ENCODE results near the gene CERS3.

Gene CERS3

DNA sequence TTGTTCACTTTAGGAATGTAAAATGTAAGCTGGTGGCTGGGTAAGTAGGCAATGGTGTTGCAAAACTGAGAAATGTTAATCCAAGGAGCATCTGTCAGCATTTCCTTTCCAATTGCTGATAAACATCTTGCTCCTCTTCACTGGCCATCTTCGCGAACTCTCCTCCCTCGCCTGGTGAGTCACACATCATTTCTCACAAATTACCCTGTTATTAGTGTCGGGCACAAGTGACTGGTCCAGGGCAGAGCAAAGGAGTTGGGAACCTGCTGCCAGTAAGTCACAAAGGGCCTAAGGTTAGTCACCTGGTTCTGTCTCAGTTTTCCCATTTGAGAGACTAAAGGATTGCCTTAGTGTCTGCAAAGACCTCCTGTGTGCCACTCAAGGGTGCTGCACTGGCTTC is 13.0 kb downstream of the CERS3 start:
- no peak overlapping the region for H3K27ac Mint-ChIP-seq
- no peaks in the 10 kb centered on the region for H3K27me3 Mint-ChIP-seq
- H3K9me3 Mint-ChIP-seq (ENCODE audit: low read depth) = no peaks in the 10 kb centered on the region
- no peaks in the 10 kb centered on the region for H3K36me3 Mint-ChIP-seq
- peaks cover 12% of the 10 kb centered on the region for H3K4me1 Mint-ChIP-seq (ENCODE audit: low read depth)
- H3K4me3 Mint-ChIP-seq = no peak overlapping the region

DNA sequence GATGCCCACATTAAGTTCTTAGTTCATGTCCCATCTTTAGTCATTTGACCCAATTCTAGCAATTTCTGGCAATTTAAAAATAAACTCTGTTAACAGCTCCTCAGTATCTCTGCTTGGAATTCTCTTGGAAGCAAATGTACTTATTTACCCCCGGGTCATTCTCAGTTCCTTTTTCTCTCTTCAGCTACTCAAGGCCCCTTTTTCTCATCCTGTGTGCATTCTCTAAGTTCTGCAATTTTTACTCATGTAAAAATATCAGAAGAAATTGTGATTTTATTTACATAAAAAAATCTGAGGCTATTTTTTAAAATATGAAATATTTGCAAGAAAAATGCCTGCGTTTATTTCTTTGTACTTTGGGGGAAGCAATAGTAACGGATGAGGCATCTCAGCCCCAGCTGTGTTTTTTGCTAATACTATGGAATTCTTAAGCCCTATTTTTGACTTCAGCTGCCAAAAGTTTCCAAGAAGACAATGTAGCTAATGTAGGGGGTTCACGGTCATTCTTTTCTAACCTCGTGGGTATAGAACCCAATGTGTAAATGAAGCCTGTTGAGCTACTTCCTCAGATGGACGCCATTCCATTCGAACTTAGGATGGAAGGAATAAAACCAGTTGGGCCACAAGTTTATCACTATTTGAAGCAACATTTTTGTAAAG is 20.0 kb downstream of the CERS3 start:
- no peak overlapping the region for H3K27ac Mint-ChIP-seq
- H3K36me3 Mint-ChIP-seq = peaks cover 9% of the 10 kb centered on the region
- H3K27me3 Mint-ChIP-seq = no peaks in the 10 kb centered on the region
- H3K4me3 Mint-ChIP-seq = no peak overlapping the region
- H3K4me1 Mint-ChIP-seq (ENCODE audit: low read depth) = no peaks in the 10 kb centered on the region
- no peaks in the 10 kb centered on the region for H3K9me3 Mint-ChIP-seq (ENCODE audit: low read depth)

DNA sequence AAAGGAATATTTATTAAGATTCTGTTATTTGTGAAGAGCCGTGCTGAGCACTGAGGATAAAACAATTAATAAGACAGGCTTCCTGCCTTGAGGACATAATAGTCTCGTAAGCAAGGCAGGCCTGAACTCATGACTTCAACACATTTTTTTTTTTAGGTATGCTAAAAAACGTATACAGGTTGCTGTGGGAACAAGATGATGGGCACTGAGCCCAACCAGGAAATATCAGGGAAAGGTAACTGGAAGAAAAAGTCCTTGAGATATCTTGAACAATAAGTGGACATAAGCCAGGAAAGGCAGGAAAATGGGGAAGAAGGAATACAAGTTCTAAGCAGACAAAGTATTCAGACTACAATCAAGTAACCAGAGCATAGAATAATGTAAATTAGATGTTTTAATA is 26.1 kb downstream of the CERS3 start:
- H3K4me3 Mint-ChIP-seq = no peak overlapping the region
- H3K27ac Mint-ChIP-seq = no peak overlapping the region
- peaks cover 8% of the 10 kb centered on the region for H3K36me3 Mint-ChIP-seq
- no peaks in the 10 kb centered on the region for H3K4me1 Mint-ChIP-seq (ENCODE audit: low read depth)
- no peaks in the 10 kb centered on the region for H3K9me3 Mint-ChIP-seq (ENCODE audit: low read depth)
- H3K27me3 Mint-ChIP-seq = no peaks in the 10 kb centered on the region

DNA sequence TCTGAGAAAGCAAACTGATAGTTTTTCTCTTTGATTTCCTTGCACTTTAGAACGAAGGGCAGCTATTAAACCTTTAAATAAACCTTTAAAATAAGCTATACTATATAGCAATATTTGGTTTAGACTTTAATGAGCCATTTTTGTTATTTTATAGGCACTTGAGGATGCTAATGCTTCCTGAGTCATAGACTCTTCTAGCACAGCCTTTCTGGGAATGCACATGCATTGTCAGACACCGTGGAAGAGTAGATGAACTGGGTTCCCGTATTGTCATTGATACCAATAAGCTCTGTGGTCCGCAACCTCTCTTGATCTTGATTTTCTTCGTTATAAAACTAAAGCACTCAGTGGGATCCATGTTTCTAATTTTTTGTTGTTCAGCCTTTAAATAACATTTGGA is 27.6 kb downstream of the CERS3 start:
- Mint-ChIP-seq H3K27me3 (no peaks in the 10 kb centered on the region), H3K36me3 (peaks cover 10% of the 10 kb centered on the region), H3K9me3 (ENCODE audit: low read depth) (no peaks in the 10 kb centered on the region), H3K27ac (no peak overlapping the region), H3K4me3 (no peak overlapping the region), H3K4me1 (ENCODE audit: low read depth) (no peaks in the 10 kb centered on the region)

DNA sequence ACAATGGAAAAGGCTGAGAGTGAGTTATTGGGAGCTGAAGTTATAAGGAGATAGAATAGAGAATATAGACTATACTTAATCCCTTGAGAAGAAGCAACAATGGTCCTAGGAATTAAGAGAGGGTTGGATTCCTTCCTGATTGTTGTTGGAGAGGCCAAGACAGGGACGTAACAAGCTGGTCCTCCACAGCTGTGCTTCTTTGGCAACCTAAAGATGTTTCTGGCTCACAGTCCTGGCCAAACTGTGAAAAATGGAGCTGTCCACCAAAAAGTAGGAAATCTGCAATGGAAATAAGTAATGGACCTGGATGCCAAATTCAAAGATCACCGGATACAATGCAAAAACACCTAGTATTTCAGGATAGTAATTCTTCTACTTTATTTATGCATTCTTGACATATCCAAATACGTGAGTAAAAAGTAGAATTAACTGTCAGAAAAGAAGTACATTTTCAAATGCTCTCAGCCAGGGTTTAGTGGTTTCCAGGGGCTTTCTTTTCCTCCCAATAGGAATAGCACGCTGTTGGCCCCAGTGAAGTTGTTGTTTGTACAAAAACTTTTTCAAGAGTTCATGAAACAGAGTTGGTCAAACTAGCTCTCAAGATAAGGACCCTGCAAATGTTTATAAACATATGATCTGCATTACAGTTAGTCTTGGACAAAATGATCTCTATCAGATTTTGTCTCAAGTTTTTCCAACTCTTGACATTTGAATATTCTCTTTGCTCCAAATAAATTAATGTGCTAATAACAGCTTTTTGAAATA is 28.3 kb downstream of the CERS3 start:
- Mint-ChIP-seq H3K36me3 (peaks cover 10% of the 10 kb centered on the region), H3K4me1 (ENCODE audit: low read depth) (no peaks in the 10 kb centered on the region), H3K9me3 (ENCODE audit: low read depth) (no peaks in the 10 kb centered on the region), H3K27ac (no peak overlapping the region), H3K4me3 (no peak overlapping the region), H3K27me3 (no peaks in the 10 kb centered on the region)

DNA sequence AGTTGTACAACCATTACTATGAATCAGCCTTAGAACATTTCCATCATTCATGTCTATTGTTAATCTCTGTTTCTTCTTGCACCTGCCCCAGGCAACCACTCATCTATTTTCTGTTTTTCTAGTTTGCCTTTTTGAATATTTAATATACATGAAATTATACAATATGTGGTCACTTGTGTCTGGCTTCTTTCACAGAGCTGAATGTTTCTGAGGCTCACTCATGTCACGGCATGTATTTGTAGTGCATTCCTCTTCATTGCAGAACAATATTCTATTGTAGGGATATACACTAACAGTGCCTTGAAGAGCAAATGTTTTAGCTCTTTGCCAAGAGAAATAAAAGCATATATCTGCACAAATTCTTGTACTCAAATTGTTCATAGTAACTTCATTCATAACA is 32.9 kb downstream of the CERS3 start:
- Mint-ChIP-seq H3K9me3 (ENCODE audit: low read depth) (peaks cover 6% of the 10 kb centered on the region), H3K27ac (no peak overlapping the region), H3K4me1 (ENCODE audit: low read depth) (no peaks in the 10 kb centered on the region), H3K36me3 (peaks cover 11% of the 10 kb centered on the region), H3K4me3 (no peak overlapping the region), H3K27me3 (peaks cover 1% of the 10 kb centered on the region)

DNA sequence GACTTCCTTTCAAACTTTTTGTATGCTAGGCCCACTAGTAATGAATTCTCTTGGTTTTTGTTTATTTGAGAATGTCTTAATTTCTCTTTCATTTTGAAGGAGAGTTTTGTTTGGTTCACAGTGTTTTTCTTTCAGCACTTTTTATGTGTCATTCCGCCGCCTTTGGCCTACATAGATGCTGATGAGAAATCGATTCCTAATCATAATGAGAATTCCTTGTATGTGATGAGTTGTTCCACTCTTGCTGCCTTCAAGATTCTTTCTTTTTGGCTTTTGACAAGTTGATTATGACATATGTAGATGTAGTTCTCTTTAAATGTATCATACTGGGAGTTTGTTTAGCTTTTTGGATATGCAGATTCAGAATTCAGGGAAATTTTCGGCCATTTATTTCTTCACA is 35.5 kb downstream of the CERS3 start:
- H3K9me3 Mint-ChIP-seq (ENCODE audit: low read depth) = peaks cover 6% of the 10 kb centered on the region
- no peaks in the 10 kb centered on the region for H3K4me1 Mint-ChIP-seq (ENCODE audit: low read depth)
- H3K27ac Mint-ChIP-seq = no peak overlapping the region
- peaks cover 1% of the 10 kb centered on the region for H3K27me3 Mint-ChIP-seq
- no peak overlapping the region for H3K4me3 Mint-ChIP-seq
- peaks cover 9% of the 10 kb centered on the region for H3K36me3 Mint-ChIP-seq

DNA sequence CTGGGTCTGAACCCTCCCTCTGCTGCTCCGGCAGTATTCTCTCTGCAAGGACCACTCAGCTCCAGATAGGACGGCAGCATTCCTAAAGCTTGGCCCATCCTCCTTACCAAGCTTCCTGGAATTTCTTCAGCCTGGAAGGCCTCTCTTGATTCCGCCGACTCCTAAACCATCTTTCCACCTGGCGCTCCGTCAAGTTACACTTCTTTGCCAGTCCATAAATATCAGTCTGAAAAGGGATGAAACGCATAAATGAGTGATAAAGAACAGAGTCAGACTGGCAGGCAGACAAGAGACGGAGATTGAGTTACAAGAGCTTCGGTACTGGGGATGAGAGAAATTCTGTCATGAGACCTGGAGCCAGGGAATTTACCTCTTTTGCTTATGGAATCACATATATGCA is 44.3 kb downstream of the CERS3 start:
- Mint-ChIP-seq H3K4me3 (no peak overlapping the region), H3K27me3 (no peaks in the 10 kb centered on the region), H3K4me1 (ENCODE audit: low read depth) (no peaks in the 10 kb centered on the region), H3K36me3 (peaks cover 12% of the 10 kb centered on the region), H3K9me3 (ENCODE audit: low read depth) (peaks cover 6% of the 10 kb centered on the region), H3K27ac (no peak overlapping the region)

DNA sequence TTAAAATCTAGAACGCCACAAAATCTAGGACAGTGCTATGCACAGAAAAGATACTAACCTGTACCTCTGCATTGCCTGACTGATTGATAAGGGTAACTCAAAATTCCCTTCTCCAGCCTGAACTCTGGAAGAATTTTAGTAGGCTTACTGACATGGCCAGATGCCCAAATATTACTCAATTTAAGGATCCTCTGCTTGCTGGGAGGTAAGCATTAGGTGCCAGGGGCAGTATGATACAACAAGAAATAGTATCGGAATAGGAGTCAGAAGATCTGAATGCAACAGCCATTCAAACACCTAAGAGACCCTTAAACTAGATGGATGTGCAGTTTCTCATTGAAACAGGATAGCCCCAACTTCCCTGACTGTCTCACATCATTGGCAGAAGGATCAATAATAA is 45.4 kb downstream of the CERS3 start:
- H3K4me3 Mint-ChIP-seq = no peak overlapping the region
- no peak overlapping the region for H3K27ac Mint-ChIP-seq
- H3K4me1 Mint-ChIP-seq (ENCODE audit: low read depth) = no peaks in the 10 kb centered on the region
- H3K27me3 Mint-ChIP-seq = no peaks in the 10 kb centered on the region
- H3K9me3 Mint-ChIP-seq (ENCODE audit: low read depth) = peaks cover 15% of the 10 kb centered on the region
- H3K36me3 Mint-ChIP-seq = peaks cover 23% of the 10 kb centered on the region

DNA sequence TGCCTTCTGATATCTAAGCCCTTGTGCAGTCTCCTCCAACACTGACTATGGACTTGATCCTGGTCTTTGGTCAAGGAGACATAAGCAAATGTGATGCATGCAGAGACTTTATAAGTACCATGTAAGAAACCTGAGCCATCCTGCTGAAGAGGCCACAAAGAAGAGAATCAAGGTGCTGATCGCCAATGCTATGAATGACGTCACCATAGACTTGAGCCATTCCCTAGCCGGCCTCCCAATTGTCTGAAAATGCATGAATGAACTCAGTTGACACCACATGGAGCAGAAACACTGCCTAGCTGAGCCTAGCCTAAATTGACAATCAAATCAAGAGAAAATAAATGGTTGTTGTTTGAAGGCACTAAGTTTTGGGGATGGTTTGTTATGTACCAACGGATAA is 51.9 kb downstream of the CERS3 start:
- Mint-ChIP-seq H3K27ac (no peak overlapping the region), H3K27me3 (no peaks in the 10 kb centered on the region), H3K9me3 (ENCODE audit: low read depth) (peaks cover 27% of the 10 kb centered on the region), H3K36me3 (peaks cover 46% of the 10 kb centered on the region), H3K4me3 (no peak overlapping the region), H3K4me1 (ENCODE audit: low read depth) (no peaks in the 10 kb centered on the region)

DNA sequence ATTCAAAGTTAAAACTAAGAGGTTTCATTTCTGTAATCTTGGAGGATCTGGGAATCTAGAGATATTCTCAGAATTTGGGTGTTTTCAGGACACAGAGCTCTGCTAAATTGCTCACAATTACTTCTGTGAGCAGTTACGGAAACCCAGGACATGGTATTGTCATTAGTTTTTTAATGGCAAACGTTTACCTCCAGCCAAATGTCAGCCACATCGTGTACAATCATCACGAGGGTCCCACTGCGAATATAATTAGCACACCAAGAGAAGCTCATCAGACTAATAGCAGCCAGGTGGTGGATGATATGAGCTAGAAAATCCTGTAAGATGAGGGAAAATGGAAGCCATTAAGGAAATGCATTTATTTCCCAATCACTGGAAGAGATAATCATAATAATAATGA is 56.0 kb downstream of the CERS3 start:
- no peak overlapping the region for H3K4me3 Mint-ChIP-seq
- H3K9me3 Mint-ChIP-seq (ENCODE audit: low read depth) = peaks cover 6% of the 10 kb centered on the region
- no peaks in the 10 kb centered on the region for H3K27me3 Mint-ChIP-seq
- H3K4me1 Mint-ChIP-seq (ENCODE audit: low read depth) = no peaks in the 10 kb centered on the region
- peaks cover 42% of the 10 kb centered on the region for H3K36me3 Mint-ChIP-seq
- H3K27ac Mint-ChIP-seq = no peak overlapping the region

DNA sequence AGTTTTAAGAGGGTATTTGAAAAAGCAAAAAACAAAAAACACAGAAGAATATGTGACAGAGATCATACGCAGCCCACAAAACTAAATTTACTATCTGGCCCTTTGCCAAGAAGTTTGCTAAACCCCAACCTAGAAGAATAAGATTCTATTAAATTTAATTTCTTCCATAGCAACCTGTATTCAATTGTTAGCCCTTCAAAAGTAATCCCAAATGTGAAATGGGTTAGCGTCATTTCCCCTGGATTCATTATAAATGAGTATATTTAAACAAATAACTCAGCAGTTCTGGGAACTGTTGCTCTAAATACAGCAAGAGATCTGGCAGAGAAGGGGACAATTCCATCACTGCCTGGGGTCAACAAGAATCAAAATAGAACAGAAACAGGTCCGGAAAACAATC is 56.8 kb downstream of the CERS3 start:
- no peak overlapping the region for H3K4me3 Mint-ChIP-seq
- no peaks in the 10 kb centered on the region for H3K4me1 Mint-ChIP-seq (ENCODE audit: low read depth)
- H3K36me3 Mint-ChIP-seq = peaks cover 35% of the 10 kb centered on the region
- H3K9me3 Mint-ChIP-seq (ENCODE audit: low read depth) = no peaks in the 10 kb centered on the region
- no peak overlapping the region for H3K27ac Mint-ChIP-seq
- no peaks in the 10 kb centered on the region for H3K27me3 Mint-ChIP-seq

DNA sequence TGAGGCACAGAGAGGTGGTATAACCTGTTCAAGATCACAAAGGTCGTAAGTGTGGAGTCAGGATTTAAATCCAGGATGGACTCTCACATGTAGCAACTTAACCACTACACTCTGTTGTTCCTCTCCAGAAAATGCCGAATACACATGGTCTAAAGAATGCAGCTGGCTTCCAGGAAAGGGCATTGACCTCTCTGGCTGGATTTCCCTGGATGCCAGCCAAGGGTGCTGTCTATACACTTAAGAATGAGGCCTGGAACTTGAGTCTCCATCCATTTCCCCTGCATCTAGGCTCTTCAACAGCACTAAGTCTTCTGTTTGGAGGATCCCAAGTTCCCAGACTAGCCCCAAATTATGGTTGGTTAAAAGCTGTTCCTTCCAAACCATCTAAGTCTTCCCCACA is 60.5 kb downstream of the CERS3 start:
- Mint-ChIP-seq H3K4me1 (ENCODE audit: low read depth) (peaks cover 16% of the 10 kb centered on the region), H3K4me3 (no peak overlapping the region), H3K36me3 (peaks cover 22% of the 10 kb centered on the region), H3K9me3 (ENCODE audit: low read depth) (no peaks in the 10 kb centered on the region), H3K27ac (no peak overlapping the region), H3K27me3 (no peaks in the 10 kb centered on the region)

DNA sequence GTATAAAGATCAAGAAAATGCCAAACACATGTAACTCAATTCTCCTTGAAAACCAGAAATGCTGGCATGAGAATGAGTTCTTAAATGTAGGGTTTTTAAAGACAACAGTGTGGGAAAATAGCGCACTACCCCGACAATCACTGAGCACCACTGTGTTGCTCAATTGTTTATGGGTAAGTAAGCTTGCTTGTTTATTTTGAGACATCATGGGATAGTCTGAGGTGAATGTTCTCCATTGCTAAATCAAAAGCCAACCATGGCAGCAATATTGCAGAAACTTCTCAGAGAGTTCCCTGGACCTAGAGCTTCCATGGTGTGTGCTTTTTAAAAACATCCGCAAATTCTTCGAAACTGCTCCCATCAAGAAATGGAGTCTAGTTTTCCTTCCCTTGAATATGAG is 62.7 kb downstream of the CERS3 start:
- Mint-ChIP-seq H3K9me3 (ENCODE audit: low read depth) (no peaks in the 10 kb centered on the region), H3K27me3 (no peaks in the 10 kb centered on the region), H3K4me1 (ENCODE audit: low read depth) (peaks cover 16% of the 10 kb centered on the region), H3K4me3 (no peak overlapping the region), H3K36me3 (peaks cover 25% of the 10 kb centered on the region), H3K27ac (no peak overlapping the region)

DNA sequence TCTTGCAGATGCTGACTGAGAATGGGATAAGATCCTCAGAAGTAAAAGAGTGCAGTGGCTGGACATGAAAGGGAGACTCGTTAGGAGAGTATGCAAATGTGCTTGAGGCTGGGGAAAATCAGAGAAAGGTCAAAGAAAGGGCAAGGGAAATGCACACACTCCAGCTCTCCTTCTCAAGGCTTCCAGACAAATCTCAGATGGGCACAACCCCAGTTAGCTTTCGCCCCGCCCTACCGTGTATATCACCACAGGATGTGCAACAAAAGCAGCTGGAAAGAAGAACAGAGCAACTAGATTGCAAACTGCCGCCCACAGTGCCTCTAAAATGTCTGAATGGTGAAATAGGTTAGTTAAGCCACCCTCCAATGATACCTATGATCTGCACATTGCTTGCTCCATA is 63.9 kb downstream of the CERS3 start:
- no peak overlapping the region for H3K27ac Mint-ChIP-seq

DNA sequence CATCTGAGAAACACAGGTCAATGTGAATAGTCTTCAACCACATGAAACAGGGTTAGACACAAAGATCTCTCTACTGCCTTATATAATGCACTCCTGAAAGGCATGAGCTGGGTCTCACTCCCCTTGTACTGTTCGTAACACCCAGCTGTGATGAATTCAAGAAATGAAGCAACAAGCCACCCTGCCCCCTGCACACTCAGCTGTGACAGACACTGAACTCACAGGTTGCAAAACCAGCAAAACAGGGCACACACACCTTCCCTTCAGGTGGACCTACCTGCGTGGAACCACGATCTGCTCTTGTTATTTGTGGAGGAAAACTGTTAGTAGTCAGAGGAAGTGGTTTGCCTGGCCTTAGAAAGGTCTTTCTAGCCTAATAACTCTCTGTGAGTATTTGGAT is 64.5 kb downstream of the CERS3 start:
- H3K27ac Mint-ChIP-seq = no peak overlapping the region
- peaks cover 16% of the 10 kb centered on the region for H3K4me1 Mint-ChIP-seq (ENCODE audit: low read depth)
- H3K27me3 Mint-ChIP-seq = no peaks in the 10 kb centered on the region
- H3K9me3 Mint-ChIP-seq (ENCODE audit: low read depth) = no peaks in the 10 kb centered on the region
- no peak overlapping the region for H3K4me3 Mint-ChIP-seq
- peaks cover 19% of the 10 kb centered on the region for H3K36me3 Mint-ChIP-seq

More for the DNA sequence above, 63.9 kb downstream of the CERS3 start:
- H3K4me3 Mint-ChIP-seq = peak overlapping the region; percentile 8
- H3K4me1 Mint-ChIP-seq (ENCODE audit: low read depth) = peaks cover 16% of the 10 kb centered on the region
- H3K9me3 Mint-ChIP-seq (ENCODE audit: low read depth) = no peaks in the 10 kb centered on the region
- H3K36me3 Mint-ChIP-seq = peaks cover 19% of the 10 kb centered on the region
- no peaks in the 10 kb centered on the region for H3K27me3 Mint-ChIP-seq

All from activated naive CD8-positive, alpha-beta T cell (primary cell).